Measurements from ENCODE around the gene MS4A4E. TPM values are rescaled to one million over a fixed set of nuclear protein-coding genes. Genes with fewer than 3 reads are reported as not detected.
A peak's percentile ranks its signal among the peaks of the same experiment; 100 is the strongest.

The MS4A4E gene
- total RNA-seq, 1 experiment from 2014 or later = 0.42 TPM

DNA sequence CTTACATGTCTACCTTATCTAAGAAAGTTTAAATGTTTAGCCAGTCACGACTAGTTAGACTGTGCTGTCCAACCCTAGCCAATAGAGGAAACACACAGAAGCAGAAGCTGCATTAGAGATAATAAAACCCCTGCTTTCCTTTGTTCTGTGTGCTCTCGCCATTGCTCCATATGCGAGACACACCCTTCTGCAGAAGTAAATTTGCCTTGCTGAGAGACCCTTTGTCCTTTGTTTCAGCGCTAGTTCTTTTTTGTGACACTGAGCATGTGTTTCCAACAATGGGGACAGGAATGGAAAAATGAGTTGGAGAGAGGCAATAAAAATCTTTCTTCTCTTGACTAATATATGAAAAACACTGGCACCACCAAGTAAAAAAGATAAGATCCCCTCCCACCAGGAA lies 18.1 kb upstream of the MS4A4E start:
- H2BK15ac ChIP-seq (ENCODE audit: low read depth, low read length) = no peak overlapping the region
- H4K5ac ChIP-seq (ENCODE audit: insufficient read length, low read depth, low read length) = no peak overlapping the region
- no peaks in the 10 kb centered on the region for H3K79me1 ChIP-seq (ENCODE audit: insufficient read depth, low read depth, low read length, poor library complexity, severe bottlenecking)
- H3K4me2 ChIP-seq (ENCODE audit: insufficient read depth, insufficient read length, low read length) = no peak overlapping the region
- H3K23ac ChIP-seq (ENCODE audit: insufficient read length, low read depth, low read length) = no peak overlapping the region
- peak overlapping the region in 1 of 3 experiments; percentile 8; a peak in 1 of 7 replicates for H3K27ac Mint-ChIP-seq
- no peak overlapping the region for H2BK5ac ChIP-seq (ENCODE audit: insufficient read length, low read length)
- no peaks in the 10 kb centered on the region for H3K4me1 ChIP-seq (ENCODE audit: insufficient read depth, low read length)
- peaks cover 16 to 17% of the 10 kb centered on the region in 2 experiments for H3K9me3 Mint-ChIP-seq
- DNase-seq = no peak
- peaks cover 3 to 13% (median 12%) of the 10 kb centered on the region in 3 experiments; a peak in 5 of 7 replicates for H3K36me3 Mint-ChIP-seq (ENCODE audit: insufficient read depth in 1 of 3, low read depth in 3 of 3)
- no peak overlapping the region for H4K91ac ChIP-seq (ENCODE audit: insufficient read length, low read depth, low read length)
- TF ChIP-seq, protein P1, sequence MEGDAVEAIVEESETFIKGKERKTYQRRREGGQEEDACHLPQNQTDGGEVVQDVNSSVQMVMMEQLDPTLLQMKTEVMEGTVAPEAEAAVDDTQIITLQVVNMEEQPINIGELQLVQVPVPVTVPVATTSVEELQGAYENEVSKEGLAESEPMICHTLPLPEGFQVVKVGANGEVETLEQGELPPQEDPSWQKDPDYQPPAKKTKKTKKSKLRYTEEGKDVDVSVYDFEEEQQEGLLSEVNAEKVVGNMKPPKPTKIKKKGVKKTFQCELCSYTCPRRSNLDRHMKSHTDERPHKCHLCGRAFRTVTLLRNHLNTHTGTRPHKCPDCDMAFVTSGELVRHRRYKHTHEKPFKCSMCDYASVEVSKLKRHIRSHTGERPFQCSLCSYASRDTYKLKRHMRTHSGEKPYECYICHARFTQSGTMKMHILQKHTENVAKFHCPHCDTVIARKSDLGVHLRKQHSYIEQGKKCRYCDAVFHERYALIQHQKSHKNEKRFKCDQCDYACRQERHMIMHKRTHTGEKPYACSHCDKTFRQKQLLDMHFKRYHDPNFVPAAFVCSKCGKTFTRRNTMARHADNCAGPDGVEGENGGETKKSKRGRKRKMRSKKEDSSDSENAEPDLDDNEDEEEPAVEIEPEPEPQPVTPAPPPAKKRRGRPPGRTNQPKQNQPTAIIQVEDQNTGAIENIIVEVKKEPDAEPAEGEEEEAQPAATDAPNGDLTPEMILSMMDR (conservative IDR thresholded peaks at IDR 0.05) = no peak
- no peaks in the 10 kb centered on the region for H3K23me2 ChIP-seq (ENCODE audit: insufficient read length, low read depth, low read length, poor library complexity, severe bottlenecking)
- no peak overlapping the region for H2AFZ ChIP-seq (ENCODE audit: low read length)
- H3K27ac ChIP-seq (ENCODE audit: insufficient read length, low read depth, low read length) = no peak overlapping the region
- H3T11ph ChIP-seq (ENCODE audit: low read length) = no peak overlapping the region
- H2BK120ac ChIP-seq (ENCODE audit: low read depth, low read length, poor library complexity, severe bottlenecking) = no peak overlapping the region
- H3K9ac ChIP-seq (ENCODE audit: extremely low read depth, insufficient read length, low read length) = no peak overlapping the region
- no peak overlapping the region for H3K18ac ChIP-seq (ENCODE audit: insufficient read length, low read depth, low read length)
- H3K14ac ChIP-seq (ENCODE audit: insufficient read depth, low read length) = no peak overlapping the region
- H3K4me3 Mint-ChIP-seq = no peak overlapping the region
- no peak overlapping the region for H2BK12ac ChIP-seq (ENCODE audit: insufficient read length, low read depth, low read length)
- H2AK5ac ChIP-seq (ENCODE audit: insufficient read length, low read length) = no peak overlapping the region
- no peak overlapping the region for H2BK20ac ChIP-seq (ENCODE audit: low read depth, low read length, poor library complexity, severe bottlenecking)
- no peak overlapping the region for H3K4ac ChIP-seq (ENCODE audit: low read depth, low read length)
- no peak overlapping the region for H3K56ac ChIP-seq (ENCODE audit: insufficient read length, low read depth, low read length)
- no peaks in the 10 kb centered on the region for H3K79me2 ChIP-seq (ENCODE audit: insufficient read depth, low read length)
- no peaks in the 10 kb centered on the region for H3K27me3 ChIP-seq (ENCODE audit: insufficient read depth, low read length)
- H3K27me3 Mint-ChIP-seq (ENCODE audit: low read depth) = no peaks in the 10 kb centered on the region
- H4K20me1 ChIP-seq (ENCODE audit: control insufficient read depth, insufficient read depth, insufficient read length) = no peaks in the 10 kb centered on the region
- WGBS (ENCODE audit: extremely low coverage, insufficient read length, low lambda C conversion rate) = no CpG with 5 or more reads among the region's 4 CpGs
- no peaks in the 10 kb centered on the region for H3K4me1 Mint-ChIP-seq
- H3K9me3 ChIP-seq (ENCODE audit: control insufficient read depth, low read depth, low read length) = no peaks in the 10 kb centered on the region
- no peak overlapping the region for H4K8ac ChIP-seq (replicated peaks; ENCODE audit: insufficient read length, low read depth, low read length)

All from H9 (cell line).